ENCODE measurements around the gene MRPS31.

The MRPS31 gene

DNA sequence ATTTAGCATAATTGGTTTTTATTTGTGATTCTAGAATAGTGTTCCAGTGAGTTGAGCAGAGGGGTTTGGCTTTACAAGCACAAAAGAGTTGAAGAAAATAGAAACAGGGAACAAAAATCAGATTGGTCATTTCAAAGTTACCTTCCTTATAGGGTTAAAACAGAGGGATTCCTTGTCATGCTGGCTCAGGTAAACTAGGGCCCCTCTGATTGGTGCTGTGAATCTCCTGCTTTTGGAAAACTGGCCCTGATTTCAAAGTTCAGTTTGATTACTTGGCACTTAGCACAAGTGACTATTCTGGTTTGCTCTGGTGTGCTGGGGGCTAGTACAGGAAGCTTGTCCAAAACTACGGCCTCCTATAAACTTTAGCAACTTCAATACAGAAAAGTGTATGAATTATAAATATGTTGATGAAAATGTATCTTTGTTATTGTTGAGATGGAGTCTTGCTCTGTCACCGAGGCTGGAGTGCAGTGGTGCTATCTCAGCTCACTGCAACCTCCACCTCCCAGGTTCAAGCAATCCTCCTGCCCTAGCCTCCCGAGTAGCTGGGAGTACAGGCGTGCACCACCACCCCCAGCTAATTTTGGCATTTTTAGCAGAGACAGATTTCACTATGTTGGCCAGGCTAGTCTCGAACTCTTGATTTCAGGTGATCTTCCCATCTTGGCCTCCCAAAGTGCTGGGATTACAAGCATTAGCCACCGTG lies 1.9 kb upstream of the MRPS31 start:
- H3K27ac ChIP-seq, result no peak overlapping the region

GRCh38 chr13:40770609-40770933 lies 419 bp downstream of the MRPS31 start:
- TF ChIP-seq CTCF (conservative IDR thresholded peaks at IDR 0.05) (no peak), ZFX (IDR thresholded peaks at IDR 0.05) (no peak)
- peak overlapping the region; percentile 71 for H3K27ac ChIP-seq

More for the DNA sequence above, 1.9 kb upstream of the MRPS31 start:
- no peak for TF ChIP-seq CTCF (conservative IDR thresholded peaks at IDR 0.05)
- TF ChIP-seq ZFX (IDR thresholded peaks at IDR 0.05), result no peak

DNA sequence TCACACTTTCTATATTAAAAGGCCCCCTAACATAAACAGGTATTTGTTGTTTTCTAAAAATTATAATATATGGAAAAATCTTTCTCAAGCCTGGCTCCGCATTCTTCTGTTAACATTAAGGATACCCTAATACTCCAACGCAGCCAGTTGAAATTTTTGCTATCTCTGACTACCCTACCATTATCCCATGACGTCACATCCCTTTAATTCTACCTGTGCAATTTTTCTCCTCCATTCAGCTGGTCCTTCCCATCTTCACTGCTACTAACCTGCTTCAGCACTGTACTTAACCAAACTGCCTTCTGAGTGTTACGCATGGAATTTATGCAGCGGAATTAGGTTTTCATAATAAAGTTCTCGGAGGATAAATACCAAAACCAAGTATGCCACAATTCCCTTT lies 1.0 kb downstream of the MRPS31 start:
- H3K27ac ChIP-seq, result no peak overlapping the region
- TF ChIP-seq CTCF (conservative IDR thresholded peaks at IDR 0.05), result no peak
- no peak for TF ChIP-seq ZFX (IDR thresholded peaks at IDR 0.05)

- no peak overlapping the region for H3K27ac ChIP-seq
- TF ChIP-seq ZFX (IDR thresholded peaks at IDR 0.05), result no peak
- no peak for TF ChIP-seq CTCF (conservative IDR thresholded peaks at IDR 0.05)
Observed at GRCh38 chr13:40765602-40766001, 5.4 kb downstream of the MRPS31 start.

DNA sequence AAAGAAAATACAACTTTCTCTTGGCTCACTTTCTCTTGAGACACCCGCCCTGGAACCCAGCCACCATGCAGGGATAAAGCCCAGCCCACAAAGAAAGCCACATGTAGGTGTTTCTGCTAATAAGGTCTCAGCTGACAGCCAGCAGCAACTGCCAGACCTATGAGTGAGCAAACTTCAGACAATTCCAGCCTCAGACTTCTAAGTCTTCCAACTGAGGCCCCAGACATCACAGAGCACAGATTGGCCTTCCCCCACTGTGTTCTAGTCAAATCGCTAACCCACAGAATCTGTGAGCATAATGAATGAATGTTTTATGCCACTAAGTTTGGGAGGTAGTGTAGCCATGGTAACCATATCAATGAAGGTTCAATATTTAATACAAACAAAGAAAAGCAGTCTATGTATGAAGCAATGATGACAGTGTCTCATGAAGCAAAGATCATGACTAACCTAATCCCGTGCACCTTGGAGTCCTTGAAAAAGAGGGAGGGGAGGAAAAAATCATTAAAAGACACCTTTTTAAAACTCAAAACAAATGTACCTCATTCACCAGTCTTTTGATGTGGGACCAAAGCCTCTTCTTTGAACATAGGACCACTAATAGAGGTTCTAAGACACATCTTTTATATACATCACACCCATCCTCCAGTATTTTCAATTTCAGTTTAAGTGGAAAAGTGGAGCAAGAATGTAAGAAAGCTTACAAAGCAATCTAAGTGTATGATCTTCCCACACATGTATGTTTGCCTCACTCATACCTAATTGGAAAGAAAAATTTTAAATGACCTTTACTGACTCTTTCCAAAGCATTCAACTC lies 6.2 kb downstream of the MRPS31 start:
- H3K27ac ChIP-seq, result no peak overlapping the region
- no peak for TF ChIP-seq ZFX (IDR thresholded peaks at IDR 0.05)
- no peak for TF ChIP-seq CTCF (conservative IDR thresholded peaks at IDR 0.05)

DNA sequence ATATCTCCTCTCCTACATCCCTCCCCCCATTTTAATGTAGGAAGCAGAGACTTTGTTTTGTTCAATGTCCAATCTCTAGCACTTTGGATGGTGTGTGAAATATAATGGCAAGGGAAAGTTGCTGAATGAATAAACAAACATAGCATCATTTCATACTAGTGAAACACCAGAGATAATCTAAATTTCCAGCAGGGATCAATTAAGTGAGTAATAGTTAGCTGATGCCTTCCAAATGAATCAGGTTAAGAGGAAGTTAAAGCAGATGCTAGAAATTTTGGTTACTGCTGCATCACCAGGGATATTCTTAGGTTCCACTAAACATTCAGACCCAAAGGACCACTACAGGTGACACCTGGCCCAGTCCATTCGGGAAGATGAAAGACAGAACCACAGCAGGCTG lies 8.1 kb downstream of the MRPS31 start:
- TF ChIP-seq CTCF (conservative IDR thresholded peaks at IDR 0.05) (no peak), ZFX (IDR thresholded peaks at IDR 0.05) (no peak)

DNA sequence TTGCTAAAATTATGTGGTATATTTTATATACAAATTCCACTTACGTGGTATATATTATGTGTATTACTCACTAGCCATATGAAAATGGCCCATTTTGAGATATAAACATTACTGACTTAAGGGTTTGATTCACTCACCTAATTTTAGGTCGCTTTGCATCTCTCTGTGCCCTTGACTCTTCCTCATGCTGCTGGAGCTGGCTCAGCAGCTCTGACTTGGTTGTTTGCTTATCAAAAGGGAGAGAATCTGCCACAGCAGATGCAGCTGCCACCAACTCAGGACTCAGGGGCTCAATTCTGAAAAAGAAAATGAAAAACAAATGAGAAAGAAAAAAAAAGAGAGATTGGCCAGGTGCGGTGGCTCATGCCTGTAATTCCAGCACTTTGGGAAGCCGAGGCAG lies 12.2 kb downstream of the MRPS31 start:
- H3K27ac ChIP-seq, result no peak overlapping the region
- no peak for TF ChIP-seq CTCF (conservative IDR thresholded peaks at IDR 0.05)

More for the DNA sequence above, 8.1 kb downstream of the MRPS31 start:
- no peak overlapping the region for H3K27ac ChIP-seq

All from C4-2B (cell line).